ENCODE data around the gene CYTH3. TPM values are rescaled to one million over a fixed set of nuclear protein-coding genes. Genes with fewer than 3 reads are reported as not detected.
"Not testable (repeated sequence)": the region's sequence is repeated elsewhere in the genome, so short reads cannot be mapped to it uniquely, and the experiment has no call there.

Gene CYTH3
- 1 to 10 TPM; 1.2 to 1.7 TPM for total RNA-seq

DNA sequence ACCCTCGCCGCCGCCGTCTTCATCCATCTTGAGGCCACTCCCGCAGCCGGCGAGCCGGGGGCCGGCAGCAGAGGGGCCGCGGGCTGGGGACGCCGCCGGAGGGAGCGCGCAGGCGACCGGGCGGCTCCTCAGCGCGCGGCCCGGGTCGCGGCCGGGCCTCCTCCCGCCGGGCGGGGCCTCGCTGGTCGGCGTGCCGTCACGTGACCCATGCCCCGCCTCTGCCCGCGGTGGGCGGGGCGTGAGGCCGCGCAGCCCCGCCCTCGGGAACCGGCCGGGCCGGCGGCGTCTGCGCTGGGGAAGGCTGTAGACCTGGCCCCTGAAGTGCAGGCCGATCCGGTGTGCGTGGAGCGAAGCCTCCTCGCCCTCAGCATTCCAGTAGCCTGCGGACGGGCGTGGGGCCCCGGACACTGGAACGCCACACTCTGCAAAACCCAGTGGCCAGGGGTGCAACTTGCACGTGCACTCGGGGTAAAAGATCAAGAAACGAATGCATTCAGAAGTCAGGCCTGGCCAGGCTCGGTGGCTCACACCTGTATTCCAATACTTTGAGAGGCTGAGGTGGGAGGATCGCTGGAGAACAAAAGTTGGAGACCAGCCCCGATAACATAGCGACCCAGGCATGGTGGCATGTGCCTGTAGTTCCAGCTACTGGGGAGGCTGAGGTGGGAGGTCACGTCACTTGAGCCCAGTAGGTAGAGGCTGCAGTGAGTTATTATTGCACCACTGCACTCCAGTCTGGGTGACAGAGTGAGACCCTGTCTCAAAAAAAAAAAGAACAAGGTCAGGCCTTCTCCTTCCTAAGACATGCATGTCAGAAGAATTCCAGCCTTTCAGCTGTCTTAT, at the start of gene CYTH3:
CYTH3 (minus strand) TSS at position 144 of the 843 bp plus-strand sequence; CDS start at position 27, 117 bp downstream.
- H3K9me3 Mint-ChIP-seq = no peaks in the 10 kb centered on the region
- peaks cover 58% of the 10 kb centered on the region for H3K27me3 Mint-ChIP-seq
- peak; percentile 82 for DNase-seq
- H3K4me3 Mint-ChIP-seq = peak within 1 kb of the TSS; percentile 70
- CTCF ChIA-PET = no interaction called here
- POLR2A ChIA-PET = no interaction called here
- no peak within 1 kb of the TSS for H3K27ac Mint-ChIP-seq
- H3K36me3 Mint-ChIP-seq (ENCODE audit: low read depth) = no peaks in the 10 kb centered on the region
- peaks cover 20% of the 10 kb centered on the region for H3K4me1 Mint-ChIP-seq

GRCh38 chr7:6320791-6321190, 48.4 kb upstream of the CYTH3 start:
- Mint-ChIP-seq H3K9me3 (no peaks in the 10 kb centered on the region), H3K36me3 (ENCODE audit: low read depth) (no peaks in the 10 kb centered on the region), H3K4me1 (peaks cover 2% of the 10 kb centered on the region), H3K4me3 (no peak overlapping the region), H3K27me3 (no peaks in the 10 kb centered on the region), H3K27ac (no peak overlapping the region)
- CTCF ChIA-PET = interaction anchor here (0.9 to 1.6 kb wide), 3 partner anchors 11 to 464 kb away, joined by 3 to 9 read pairs (median 5); no protein-coding TSS in a partner anchor
- POLR2A ChIA-PET = interaction anchor here (1.5 kb wide), 1 partner anchor 22 kb away, joined by 3 read pairs; no protein-coding TSS in a partner anchor
- DNase-seq = no peak

GRCh38 chr7:6317797-6318438, 45.5 kb upstream of the CYTH3 start:
- Mint-ChIP-seq H3K27ac (no peak overlapping the region), H3K4me3 (no peak overlapping the region), H3K4me1 (no peaks in the 10 kb centered on the region), H3K36me3 (ENCODE audit: low read depth) (no peaks in the 10 kb centered on the region), H3K9me3 (no peaks in the 10 kb centered on the region), H3K27me3 (no peaks in the 10 kb centered on the region)
- CTCF ChIA-PET = no interaction called here
- POLR2A ChIA-PET = no interaction called here
- DNase-seq = no peak

DNA sequence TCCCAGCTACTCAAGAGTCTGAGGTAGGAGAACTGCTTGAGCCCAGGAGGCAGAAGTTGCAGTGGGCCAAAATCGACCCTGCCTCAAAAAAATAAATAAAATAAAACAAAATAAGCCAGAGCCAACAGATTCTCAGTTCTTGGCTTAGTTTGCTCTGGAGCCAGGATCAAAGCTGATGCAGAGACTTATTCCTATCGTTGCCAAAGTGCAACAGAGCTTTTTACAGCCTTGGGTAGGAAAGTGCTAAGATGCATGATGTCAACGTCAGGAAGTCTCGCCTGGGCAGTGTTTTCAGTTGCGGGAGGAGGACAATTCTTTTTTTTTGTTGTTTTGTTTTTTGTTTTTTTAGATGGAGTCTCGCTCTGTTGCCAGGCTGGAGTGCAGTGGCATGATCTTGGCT, 43.8 kb upstream of the CYTH3 start:
- Mint-ChIP-seq H3K27me3 (no peaks in the 10 kb centered on the region), H3K27ac (no peak overlapping the region), H3K4me3 (no peak overlapping the region), H3K4me1 (no peaks in the 10 kb centered on the region), H3K36me3 (ENCODE audit: low read depth) (no peaks in the 10 kb centered on the region), H3K9me3 (no peaks in the 10 kb centered on the region)
- CTCF ChIA-PET = interaction anchor here (0.6 kb wide), 1 partner anchor 68 kb away, joined by 3 read pairs; no protein-coding TSS in a partner anchor
- no peak for DNase-seq
- POLR2A ChIA-PET = no interaction called here

- H3K9me3 Mint-ChIP-seq = no peaks in the 10 kb centered on the region
- no peaks in the 10 kb centered on the region for H3K4me1 Mint-ChIP-seq
- ChIA-PET CTCF (interaction anchor here (0.6 kb wide), 1 partner anchor 67 kb away, joined by 3 read pairs; no protein-coding TSS in a partner anchor), POLR2A (no interaction called here)
- no peak for DNase-seq
- H3K27me3 Mint-ChIP-seq = no peaks in the 10 kb centered on the region
- no peaks in the 10 kb centered on the region for H3K36me3 Mint-ChIP-seq (ENCODE audit: low read depth)
- no peak overlapping the region for H3K4me3 Mint-ChIP-seq
- no peak overlapping the region for H3K27ac Mint-ChIP-seq
Measured at GRCh38 chr7:6315746-6316145, 43.3 kb upstream of the CYTH3 start.

DNA sequence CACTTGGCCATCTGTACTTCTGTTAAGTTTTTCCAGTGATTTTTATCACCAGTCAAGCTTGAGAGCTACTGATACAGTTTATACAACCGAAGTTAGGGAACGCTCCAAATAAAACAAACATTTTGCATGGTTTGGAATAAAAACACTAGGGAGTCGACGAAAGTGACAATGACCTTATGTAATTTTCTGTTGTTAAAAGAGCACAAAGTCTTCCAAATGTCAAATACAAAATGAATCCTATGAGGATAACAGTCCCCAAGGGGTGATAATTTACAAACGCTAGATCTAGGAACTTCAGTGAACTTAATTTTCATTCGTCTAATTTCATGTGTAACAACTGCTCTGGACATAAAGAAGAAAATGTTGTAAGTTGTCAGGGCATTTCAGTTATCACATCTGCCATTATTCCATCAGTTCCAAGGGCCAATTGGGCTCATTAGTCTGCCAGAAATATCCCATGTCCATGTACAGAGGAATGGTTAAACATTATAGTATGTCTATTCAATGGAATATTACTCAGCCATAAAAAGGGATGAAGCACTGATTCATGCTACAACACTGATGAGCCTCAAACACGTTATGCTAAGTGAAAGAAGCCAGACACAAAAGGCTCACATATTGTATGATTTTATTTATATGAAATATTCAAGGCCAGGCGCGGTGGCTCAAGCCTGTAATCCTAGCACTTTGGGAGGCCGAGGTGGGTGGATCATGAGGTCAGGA, 38.0 kb upstream of the CYTH3 start:
- no peaks in the 10 kb centered on the region for H3K9me3 Mint-ChIP-seq
- ChIA-PET POLR2A (no interaction called here), CTCF (interaction anchor here (0.6 kb wide), 1 partner anchor 22 kb away, joined by 3 read pairs; no protein-coding TSS in a partner anchor)
- no peaks in the 10 kb centered on the region for H3K4me1 Mint-ChIP-seq
- DNase-seq = no peak
- no peaks in the 10 kb centered on the region for H3K36me3 Mint-ChIP-seq (ENCODE audit: low read depth)
- H3K27me3 Mint-ChIP-seq = no peaks in the 10 kb centered on the region
- no peak overlapping the region for H3K27ac Mint-ChIP-seq
- H3K4me3 Mint-ChIP-seq = no peak overlapping the region

DNA sequence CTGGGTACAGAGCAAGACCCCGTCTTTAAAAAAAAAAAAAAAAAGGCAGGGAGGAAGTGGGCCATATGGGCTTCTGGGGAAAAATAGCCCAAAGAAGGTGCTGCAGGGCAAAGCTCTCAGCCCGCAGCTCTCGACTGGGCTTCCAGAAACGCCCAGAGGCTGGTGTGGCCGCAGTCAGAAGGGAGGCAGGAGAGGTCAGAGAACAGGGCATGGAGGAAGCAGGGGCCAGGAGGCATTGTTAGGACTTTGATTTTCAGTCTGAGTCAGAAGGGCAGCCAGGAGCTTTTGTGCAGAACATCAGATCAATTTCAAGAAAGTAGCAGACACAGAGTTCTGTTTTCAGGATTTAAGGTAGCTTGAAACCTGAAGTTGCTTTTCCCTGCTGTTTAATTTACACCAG, 35.3 kb upstream of the CYTH3 start:
- POLR2A ChIA-PET = no interaction called here
- CTCF ChIA-PET = interaction anchor here (0.7 kb wide), 1 partner anchor 1700 kb away, joined by 4 read pairs; no protein-coding TSS in a partner anchor

GRCh38 chr7:6306471-6306870, 34.0 kb upstream of the CYTH3 start:
- CTCF ChIA-PET = no interaction called here
- Mint-ChIP-seq H3K4me1 (no peaks in the 10 kb centered on the region), H3K9me3 (no peaks in the 10 kb centered on the region), H3K4me3 (no peak overlapping the region), H3K27ac (no peak overlapping the region), H3K27me3 (peaks cover 5% of the 10 kb centered on the region), H3K36me3 (ENCODE audit: low read depth) (no peaks in the 10 kb centered on the region)
- DNase-seq = no peak
- POLR2A ChIA-PET = no interaction called here

More for the DNA sequence above, 35.3 kb upstream of the CYTH3 start:
- H3K9me3 Mint-ChIP-seq = no peaks in the 10 kb centered on the region
- H3K4me1 Mint-ChIP-seq = no peaks in the 10 kb centered on the region
- H3K27me3 Mint-ChIP-seq = peaks cover 2% of the 10 kb centered on the region
- no peak overlapping the region for H3K27ac Mint-ChIP-seq
- no peaks in the 10 kb centered on the region for H3K36me3 Mint-ChIP-seq (ENCODE audit: low read depth)
- DNase-seq = no peak
- no peak overlapping the region for H3K4me3 Mint-ChIP-seq

DNA sequence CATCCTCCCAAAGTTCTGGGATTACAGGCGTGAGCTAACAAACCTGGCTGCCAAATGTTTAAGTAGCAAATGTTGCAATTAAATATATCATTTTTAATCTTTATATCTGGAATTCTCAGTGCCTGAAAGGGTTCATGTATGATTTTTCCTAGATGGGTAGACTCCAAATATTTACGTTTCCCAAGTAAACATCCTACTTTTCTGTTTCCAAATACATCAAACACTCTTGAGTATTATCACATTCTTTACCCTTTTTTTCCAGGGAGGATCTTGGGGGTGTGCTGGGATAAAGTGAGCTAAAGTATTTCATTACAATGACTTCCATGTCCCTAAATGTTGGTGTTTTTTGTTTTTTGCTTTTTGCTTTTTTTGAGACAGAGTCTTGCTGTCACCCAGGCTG, 32.9 kb upstream of the CYTH3 start:
- Mint-ChIP-seq H3K9me3 (no peaks in the 10 kb centered on the region), H3K4me3 (no peak overlapping the region), H3K36me3 (ENCODE audit: low read depth) (no peaks in the 10 kb centered on the region), H3K27ac (no peak overlapping the region), H3K4me1 (no peaks in the 10 kb centered on the region), H3K27me3 (peaks cover 5% of the 10 kb centered on the region)
- POLR2A ChIA-PET = no interaction called here
- DNase-seq = no peak
- CTCF ChIA-PET = interaction anchor here (0.7 kb wide), 1 partner anchor 1842 kb away, joined by 3 read pairs; no protein-coding TSS in a partner anchor

GRCh38 chr7:6301446-6301845, 29.0 kb upstream of the CYTH3 start:
- H3K4me1 Mint-ChIP-seq; DNase-seq; H3K4me3 Mint-ChIP-seq; H3K36me3 Mint-ChIP-seq (ENCODE audit: low read depth); H3K27ac Mint-ChIP-seq; CTCF ChIA-PET; H3K27me3 Mint-ChIP-seq; POLR2A ChIA-PET; H3K9me3 Mint-ChIP-seq: not testable (repeated sequence)

GRCh38 chr7:6299774-6300173, 27.4 kb upstream of the CYTH3 start:
- H3K36me3 Mint-ChIP-seq (ENCODE audit: low read depth) = no peaks in the 10 kb centered on the region
- H3K9me3 Mint-ChIP-seq = no peaks in the 10 kb centered on the region
- H3K27me3 Mint-ChIP-seq = peaks cover 7% of the 10 kb centered on the region
- CTCF ChIA-PET = no interaction called here
- no peaks in the 10 kb centered on the region for H3K4me1 Mint-ChIP-seq
- no peak for DNase-seq
- H3K4me3 Mint-ChIP-seq = no peak overlapping the region
- POLR2A ChIA-PET = no interaction called here
- H3K27ac Mint-ChIP-seq = no peak overlapping the region

DNA sequence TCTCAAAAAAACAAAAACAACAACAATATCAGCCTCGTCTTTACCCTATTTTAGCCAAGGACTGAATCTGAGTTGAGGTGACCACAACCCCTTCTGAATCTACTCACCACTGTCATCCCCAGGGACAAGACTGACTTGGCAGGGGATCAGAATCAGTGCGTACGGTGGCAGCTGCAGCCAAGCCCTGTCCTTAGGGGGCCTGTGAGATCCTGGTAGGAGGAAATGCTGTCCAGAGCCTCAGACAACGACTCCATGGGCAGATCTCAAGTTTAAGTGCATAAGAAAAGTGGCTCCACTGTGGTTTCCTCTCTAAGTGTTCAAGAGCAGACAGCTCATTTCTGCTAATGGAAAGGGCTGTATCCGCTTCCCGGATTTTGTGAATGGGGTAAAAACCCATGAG, 22.4 kb upstream of the CYTH3 start:
- H3K9me3 Mint-ChIP-seq = no peaks in the 10 kb centered on the region
- H3K36me3 Mint-ChIP-seq (ENCODE audit: low read depth) = no peaks in the 10 kb centered on the region
- DNase-seq = no peak
- ChIA-PET POLR2A (interaction anchor here (0.7 kb wide), 1 partner anchor 274 kb away, joined by 3 read pairs; no protein-coding TSS in a partner anchor), CTCF (interaction anchor here (0.7 kb wide), 1 partner anchor 310 kb away, joined by 4 read pairs; no protein-coding TSS in a partner anchor)
- H3K27me3 Mint-ChIP-seq = peaks cover 3% of the 10 kb centered on the region
- no peaks in the 10 kb centered on the region for H3K4me1 Mint-ChIP-seq
- no peak overlapping the region for H3K27ac Mint-ChIP-seq
- no peak overlapping the region for H3K4me3 Mint-ChIP-seq

GRCh38 chr7:6293202-6293601, 20.8 kb upstream of the CYTH3 start:
- no peaks in the 10 kb centered on the region for H3K4me1 Mint-ChIP-seq
- no peak overlapping the region for H3K27ac Mint-ChIP-seq
- no peak overlapping the region for H3K4me3 Mint-ChIP-seq
- DNase-seq = no peak
- CTCF ChIA-PET = no interaction called here
- peaks cover 3% of the 10 kb centered on the region for H3K27me3 Mint-ChIP-seq
- POLR2A ChIA-PET = no interaction called here
- H3K36me3 Mint-ChIP-seq (ENCODE audit: low read depth) = no peaks in the 10 kb centered on the region
- H3K9me3 Mint-ChIP-seq = no peaks in the 10 kb centered on the region
